HG03432 (cell line): ENCODE measurements around the gene CPXM1.
"Not testable (repeated sequence)": the region's sequence is repeated elsewhere in the genome, so short reads cannot be mapped to it uniquely, and the experiment has no call there.

ENCODE experiments used
- ATAC-seq: cut with Tn5 transposase; IDR thresholded peaks from one replicate; pipeline ENCODE4 v1.9.1; 2021; ENCODE audit warnings: mild to moderate bottlenecking, moderate library complexity; ENCODE audit not compliant: unreplicated experiment

Gene CPXM1

GRCh38 chr20:2822073-2822472 is 21.6 kb upstream of the CPXM1 start:
- no peak for ATAC-seq

- ATAC-seq: no peak
These were observed 20.8 kb upstream of the CPXM1 start for GRCh38 chr20:2820896-2821869.

DNA sequence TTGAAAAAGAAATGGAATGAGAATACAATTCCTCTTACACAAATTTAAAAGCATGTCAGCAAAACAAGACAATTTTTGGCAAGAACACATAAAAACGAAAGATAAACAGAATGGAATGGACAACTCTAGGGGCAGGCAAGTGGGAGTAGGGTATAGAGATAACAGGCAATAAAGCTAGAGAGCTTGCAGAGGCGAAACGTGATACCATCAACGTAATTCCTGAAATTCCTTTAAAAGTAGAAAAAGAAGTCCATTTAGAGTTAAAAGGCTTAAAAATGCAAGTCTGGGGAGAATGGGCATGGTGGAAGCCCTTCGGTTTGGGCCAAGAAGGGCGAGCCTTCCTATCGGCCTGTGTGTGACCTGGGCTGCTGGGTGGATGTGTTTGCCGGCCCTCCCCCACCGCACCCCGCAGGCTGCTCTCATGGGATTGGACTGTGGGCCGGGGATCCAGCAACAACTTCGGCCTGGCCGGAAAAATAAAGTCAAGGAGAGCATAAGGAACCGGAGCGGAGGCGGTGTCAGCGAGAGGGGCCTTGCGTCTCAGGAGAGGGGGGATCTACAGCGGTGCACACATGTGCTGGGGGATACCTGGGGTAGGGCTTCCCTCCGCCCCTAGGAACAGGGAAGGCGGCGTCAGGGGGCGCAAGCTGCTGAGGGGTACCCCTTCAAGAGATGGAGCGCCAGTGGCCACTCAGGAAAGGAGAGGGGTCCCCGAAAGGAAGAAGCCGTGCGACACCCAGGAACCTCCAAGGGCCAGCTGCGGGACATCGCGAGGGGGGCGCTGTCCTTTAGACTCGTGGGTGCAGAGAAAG is 19.9 kb upstream of the CPXM1 start:
- no peak for ATAC-seq

DNA sequence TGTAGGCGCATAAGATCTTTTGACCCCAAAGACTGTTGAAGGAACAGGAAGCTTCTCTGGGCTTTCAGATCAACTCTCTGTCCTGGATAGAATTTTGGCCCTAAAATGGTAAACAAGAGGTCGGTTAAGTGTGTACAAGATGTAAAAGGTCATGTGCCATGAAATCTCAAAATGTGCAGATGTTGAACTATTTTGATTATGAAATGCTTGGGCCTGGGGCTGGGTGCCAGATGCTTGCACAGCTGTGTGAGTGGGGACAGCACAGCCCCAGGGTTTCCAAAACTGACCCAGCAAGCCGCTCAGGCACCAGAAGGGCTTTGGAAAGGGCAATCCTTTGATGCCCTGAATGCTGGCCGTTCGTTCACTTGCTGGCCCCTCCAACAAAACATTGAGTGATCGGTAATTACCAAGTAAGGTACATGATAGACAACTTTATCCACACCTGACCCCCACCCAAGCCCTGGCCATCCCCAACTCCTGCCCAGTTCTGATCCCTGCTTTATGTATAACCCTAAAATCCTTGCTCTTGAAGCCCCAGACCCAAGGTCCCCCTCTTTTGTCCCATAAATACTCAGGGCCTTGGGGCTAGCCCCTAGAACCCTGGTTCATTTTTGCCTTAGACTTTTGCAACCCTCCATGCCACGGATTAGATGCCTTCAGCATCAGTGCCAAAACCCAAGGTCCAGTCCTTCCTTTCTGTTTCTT is 17.6 kb upstream of the CPXM1 start:
- no peak for ATAC-seq

GRCh38 chr20:2817341-2817726 is 16.9 kb upstream of the CPXM1 start:
- no peak for ATAC-seq

DNA sequence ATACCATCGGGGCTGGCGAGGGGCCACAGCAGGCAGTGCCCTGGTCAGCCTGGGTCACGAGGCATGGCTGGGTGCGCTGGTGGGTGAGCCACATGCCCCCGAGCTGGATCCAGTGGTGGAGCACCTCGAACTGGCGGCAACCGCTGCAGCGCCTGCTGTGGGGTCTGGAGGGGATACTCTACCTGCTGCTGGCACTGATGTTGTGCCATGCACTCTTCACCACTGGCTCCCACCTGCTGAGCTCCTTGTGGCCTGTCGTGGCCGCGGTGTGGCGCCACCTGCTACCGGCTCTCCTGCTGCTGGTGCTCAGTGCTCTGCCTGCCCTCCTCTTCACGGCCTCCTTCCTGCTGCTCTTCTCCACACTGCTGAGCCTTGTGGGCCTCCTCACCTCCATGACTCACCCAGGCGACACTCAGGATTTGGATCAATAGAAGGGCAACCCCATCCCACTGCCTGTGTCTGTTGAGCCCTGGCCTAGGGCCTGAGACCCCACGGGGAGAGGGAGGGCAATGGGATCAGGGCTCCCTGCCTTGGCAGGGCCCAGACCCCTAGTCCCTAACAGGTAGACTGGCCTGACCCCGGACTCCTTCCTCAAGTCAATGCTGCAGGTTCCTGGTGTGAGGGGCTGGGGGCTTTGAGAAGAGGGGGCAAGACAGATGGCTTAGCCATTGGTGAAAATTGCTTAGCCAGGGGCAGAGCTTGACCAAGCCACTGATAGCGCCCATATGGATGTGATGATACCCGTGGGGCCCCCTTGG is 16.3 kb upstream of the CPXM1 start:
- ATAC-seq: no peak

DNA sequence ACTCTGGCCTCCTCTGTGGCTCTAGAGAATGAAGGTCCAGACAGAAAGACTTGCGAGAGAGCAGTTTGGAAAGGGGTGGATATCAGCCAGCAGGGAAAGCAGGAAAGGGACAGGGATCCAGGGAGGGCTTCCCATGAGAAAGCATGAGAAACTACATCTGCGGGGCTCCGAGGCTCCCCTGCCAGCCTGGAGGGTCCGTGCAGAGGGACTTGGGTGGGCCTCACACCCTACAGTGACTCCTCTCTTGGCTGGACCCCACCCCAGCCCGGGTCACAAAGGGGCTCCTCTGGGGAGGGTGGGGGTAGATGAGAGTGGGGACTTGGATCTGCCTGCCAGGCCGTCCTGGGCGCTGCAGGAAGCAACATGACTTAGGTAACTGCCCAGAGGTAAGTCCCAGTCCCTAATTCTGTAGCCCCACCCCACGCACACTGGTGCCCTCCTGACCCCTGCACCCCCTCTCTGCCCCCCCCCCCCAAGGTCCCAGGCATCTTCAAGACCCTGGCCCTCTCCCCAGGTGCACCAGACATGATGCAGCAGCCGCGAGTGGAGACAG is 15.7 kb upstream of the CPXM1 start, which contains the start of gene TMEM239:
TSS of gene TMEM239 (plus strand) at position 335 of the 553 bp plus-strand sequence. CDS start at position 526, 191 bp downstream.
- no peak for ATAC-seq

DNA sequence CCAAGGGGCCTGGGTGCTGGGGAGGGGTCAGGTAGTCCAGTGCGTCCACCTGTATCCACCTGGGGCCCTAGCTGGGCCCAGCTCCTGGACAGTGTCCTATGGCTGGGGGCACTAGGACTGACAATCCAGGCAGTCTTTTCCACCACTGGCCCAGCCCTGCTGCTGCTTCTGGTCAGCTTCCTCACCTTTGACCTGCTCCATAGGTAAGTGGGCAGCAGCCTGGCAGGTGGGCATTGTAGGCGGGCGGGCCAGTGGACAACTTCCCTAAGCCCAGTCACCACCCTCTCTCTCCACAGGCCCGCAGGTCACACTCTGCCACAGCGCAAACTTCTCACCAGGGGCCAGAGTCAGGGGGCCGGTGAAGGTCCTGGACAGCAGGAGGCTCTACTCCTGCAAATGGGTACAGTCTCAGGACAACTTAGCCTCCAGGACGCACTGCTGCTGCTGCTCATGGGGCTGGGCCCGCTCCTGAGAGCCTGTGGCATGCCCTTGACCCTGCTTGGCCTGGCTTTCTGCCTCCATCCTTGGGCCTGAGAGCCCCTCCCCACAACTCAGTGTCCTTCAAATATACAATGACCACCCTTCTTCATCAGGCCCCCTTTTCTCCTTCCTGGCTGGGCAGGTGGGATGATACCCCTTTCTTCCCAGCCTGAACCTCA is 14.9 kb upstream of the CPXM1 start:
- ATAC-seq: no peak

DNA sequence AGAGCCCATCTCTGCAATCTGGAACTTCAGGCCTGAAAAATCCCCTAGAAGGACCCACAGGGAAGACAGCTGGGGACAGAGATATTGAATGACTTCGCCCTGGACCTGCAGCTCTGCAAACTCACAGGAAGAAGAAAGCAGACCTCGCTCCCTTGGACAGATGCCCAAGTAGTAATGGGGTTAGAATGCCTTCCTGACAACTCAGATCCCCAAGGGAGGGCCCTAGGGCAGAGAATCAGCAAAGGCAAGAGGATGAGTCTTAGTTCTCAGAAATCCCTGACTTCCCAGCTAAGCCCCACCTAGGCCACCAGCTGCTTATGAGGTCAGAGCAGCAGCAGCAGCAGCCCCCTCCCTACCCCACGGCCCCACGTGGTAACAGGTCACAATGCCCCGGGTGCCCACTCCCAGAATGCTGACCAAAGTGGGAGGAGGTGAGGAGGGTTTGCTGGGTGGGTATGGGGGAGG is 14.2 kb upstream of the CPXM1 start, which contains the start of gene C20orf141:
TSS of gene C20orf141 (plus strand) at position 401 of the 465 bp plus-strand sequence. CDS start 198 bp downstream, outside the sequence.
- ATAC-seq: no peak

DNA sequence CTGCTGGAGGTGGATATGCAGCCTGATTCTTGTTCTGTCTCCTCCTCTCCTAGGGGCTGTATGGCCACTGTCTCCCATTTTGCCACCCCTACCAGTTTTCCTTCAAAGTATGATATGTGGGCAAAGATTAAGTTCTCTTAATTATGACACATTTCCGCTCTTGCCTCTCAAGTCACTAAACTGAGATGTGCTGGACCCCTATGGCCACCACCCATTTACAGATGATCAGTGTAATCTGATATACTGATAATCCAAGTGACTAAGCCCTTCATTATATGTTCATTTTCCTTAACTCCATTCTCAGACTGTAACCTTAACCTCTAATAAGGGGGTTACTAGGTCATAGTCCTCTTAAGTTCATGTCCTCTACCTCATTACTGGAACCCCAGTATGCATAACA is 13.6 kb upstream of the CPXM1 start:
- ATAC-seq: no peak

DNA sequence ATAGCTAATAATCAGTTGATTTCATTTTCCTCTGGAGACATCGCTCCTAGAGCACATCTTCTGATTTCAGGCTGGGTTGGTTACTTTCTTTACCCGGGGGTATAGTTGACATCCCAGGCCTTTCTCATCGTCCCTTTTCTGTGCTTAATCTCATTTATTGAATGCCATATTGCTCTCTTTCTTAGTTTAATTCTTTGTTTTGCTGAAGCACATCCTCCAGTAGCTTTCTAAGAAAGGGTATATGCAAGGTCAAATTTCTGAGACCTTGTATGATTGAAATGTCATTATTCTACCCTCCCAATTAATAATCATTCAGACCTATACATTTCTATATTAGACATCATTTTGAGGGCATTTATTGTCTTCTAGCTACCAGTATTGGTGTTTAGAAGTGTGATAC is 11.8 kb upstream of the CPXM1 start:
- no peak for ATAC-seq

DNA sequence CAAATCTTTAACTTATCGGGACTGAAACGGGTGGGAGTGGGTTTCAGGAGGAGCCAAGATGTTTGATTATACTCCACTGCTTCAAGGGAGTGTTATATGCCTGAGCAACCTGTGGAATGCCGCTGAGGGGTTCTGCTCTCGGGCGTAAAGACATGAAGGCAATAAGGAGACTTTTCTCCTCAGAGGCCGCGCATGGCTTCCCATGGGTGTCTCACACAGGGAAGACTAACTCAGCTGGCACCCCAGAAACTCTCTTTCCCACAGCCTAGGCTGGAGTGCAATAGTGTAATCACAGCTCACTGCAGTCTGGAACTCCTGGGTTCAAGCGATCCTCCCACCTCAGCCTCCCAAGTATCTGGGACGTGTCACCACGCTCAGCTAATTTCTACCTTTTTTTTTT is 9.3 kb upstream of the CPXM1 start:
- no peak for ATAC-seq

- not testable (repeated sequence) for ATAC-seq
These were observed 7.5 kb upstream of the CPXM1 start for GRCh38 chr20:2807929-2808328.

- no peak for ATAC-seq
These were observed 6.6 kb upstream of the CPXM1 start for GRCh38 chr20:2807019-2807418.

GRCh38 chr20:2806351-2806701 is 5.9 kb upstream of the CPXM1 start:
- ATAC-seq: no peak

- ATAC-seq: no peak
These were observed 5.4 kb upstream of the CPXM1 start for GRCh38 chr20:2805689-2806350.

DNA sequence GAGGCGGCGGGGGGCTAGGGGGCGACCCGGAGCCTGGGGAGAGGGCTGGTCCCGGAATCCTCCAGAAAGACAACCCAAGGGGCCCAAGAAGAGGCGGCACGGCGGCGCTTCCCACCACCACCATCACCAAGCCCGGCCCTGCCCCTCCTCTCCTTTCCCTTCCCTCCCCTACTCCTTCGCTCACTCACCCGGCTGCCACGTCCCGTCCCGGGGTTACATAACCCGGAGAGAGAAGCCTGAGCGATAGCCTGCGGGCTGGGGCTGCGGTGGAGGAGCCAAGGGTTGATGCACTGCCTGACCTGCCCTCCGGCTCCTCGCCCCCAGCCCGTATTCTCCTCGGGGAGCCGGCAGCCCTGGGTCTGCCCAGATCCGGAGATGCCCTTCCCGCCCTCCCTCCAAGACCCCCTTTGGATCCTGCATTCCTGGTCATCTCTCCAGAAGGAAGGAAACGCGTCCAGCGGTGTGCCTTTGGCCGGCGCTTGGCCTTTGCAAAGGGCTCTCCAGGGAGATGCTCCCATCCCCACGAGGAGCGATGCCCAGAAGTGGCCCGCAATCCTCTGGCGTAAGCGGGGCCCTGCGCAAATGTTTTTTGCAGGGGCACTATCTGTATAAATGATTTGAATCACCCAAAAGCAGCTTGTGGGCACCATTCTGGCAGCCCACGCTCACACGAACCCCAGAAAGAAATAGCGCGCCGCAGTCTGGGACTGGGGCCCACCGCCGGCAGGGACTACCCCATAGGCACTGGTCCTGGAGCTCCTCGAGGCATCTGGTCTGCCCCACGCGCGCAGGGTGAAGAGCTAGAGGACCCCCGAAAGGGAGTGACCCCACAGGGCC is 4.6 kb upstream of the CPXM1 start:
- no peak for ATAC-seq
